ENCODE results near the gene PKP4. TPM values are rescaled to one million over a fixed set of nuclear protein-coding genes. Genes with fewer than 3 reads are reported as not detected.

PKP4 gene
- polyA plus RNA-seq, 1 experiment: 47.0 TPM

- Histone ChIP-seq H3K36me3 (ENCODE audit: control insufficient read depth, insufficient read depth, low read length) (peaks cover 1% of the 10 kb centered on the region; the same call in 1 of the 2 replicates), H3K27me3 (ENCODE audit: control insufficient read depth, insufficient read depth, low read length) (no peaks in the 10 kb centered on the region), H3K4me3 (ENCODE audit: low read depth, low read length) (no peak overlapping the region)
- CTCF ChIA-PET: interaction anchor here (1.0 kb wide), 1 partner anchor 9 kb away, joined by 3 read pairs; no protein-coding TSS in a partner anchor
- DNase-seq (ENCODE audit: low read depth): no peak
- POLR2A ChIA-PET: no interaction called here
- TF ChIP-seq CTCF (IDR thresholded peaks at IDR 0.05; ENCODE audit: insufficient read depth, low read depth, low read length): no peak
Measured at GRCh38 chr2:158681816-158682215, 225.1 kb downstream of the PKP4 start.

- no peak for TF ChIP-seq CTCF (IDR thresholded peaks at IDR 0.05; ENCODE audit: insufficient read depth, low read depth, low read length)
- no peaks in the 10 kb centered on the region; the same call in 1 of the 2 replicates for H3K27me3 ChIP-seq (ENCODE audit: control insufficient read depth, insufficient read depth, low read length)
Measured at GRCh38 chr2:158685646-158686045, 228.9 kb downstream of the PKP4 start.

GRCh38 chr2:158686210-158686691, 229.5 kb downstream of the PKP4 start:
- TF ChIP-seq CTCF (IDR thresholded peaks at IDR 0.05; ENCODE audit: insufficient read depth, low read depth, low read length): no peak
- Histone ChIP-seq H3K36me3 (ENCODE audit: control insufficient read depth, insufficient read depth, low read length) (no peaks in the 10 kb centered on the region), H3K27me3 (ENCODE audit: control insufficient read depth, insufficient read depth, low read length) (no peaks in the 10 kb centered on the region; the same call in 1 of the 2 replicates), H3K4me3 (ENCODE audit: low read depth, low read length) (no peak overlapping the region)
- CTCF ChIA-PET: interaction anchor here (1.1 to 2.2 kb wide), 3 partner anchors 12 to 38 kb away, joined by 3 to 4 read pairs (median 4); no protein-coding TSS in a partner anchor
- POLR2A ChIA-PET: no interaction called here
- no peak for DNase-seq (ENCODE audit: low read depth)

More at GRCh38 chr2:158685646-158686045, 228.9 kb downstream of the PKP4 start:
- CTCF ChIA-PET: interaction anchor here (1.1 to 2.1 kb wide), 2 partner anchors 12 to 32 kb away, joined by 3 to 4 read pairs; no protein-coding TSS in a partner anchor
- DNase-seq (ENCODE audit: low read depth): no peak
- H3K4me3 ChIP-seq (ENCODE audit: low read depth, low read length): no peak overlapping the region
- no peaks in the 10 kb centered on the region for H3K36me3 ChIP-seq (ENCODE audit: control insufficient read depth, insufficient read depth, low read length)
- POLR2A ChIA-PET: no interaction called here

- CTCF ChIA-PET: interaction anchor here (2.1 to 2.2 kb wide), 2 partner anchors 13 to 37 kb away, joined by 4 read pairs; no protein-coding TSS in a partner anchor
- POLR2A ChIA-PET: no interaction called here
- no peaks in the 10 kb centered on the region; the same call in 1 of the 2 replicates for H3K27me3 ChIP-seq (ENCODE audit: control insufficient read depth, insufficient read depth, low read length)
- H3K4me3 ChIP-seq (ENCODE audit: low read depth, low read length): no peak overlapping the region
- TF ChIP-seq CTCF (IDR thresholded peaks at IDR 0.05; ENCODE audit: insufficient read depth, low read depth, low read length): no peak
- H3K36me3 ChIP-seq (ENCODE audit: control insufficient read depth, insufficient read depth, low read length): no peaks in the 10 kb centered on the region
- no peak for DNase-seq (ENCODE audit: low read depth)
Measured at GRCh38 chr2:158687315-158687714, 230.6 kb downstream of the PKP4 start.

GRCh38 chr2:158688721-158689120, 232.0 kb downstream of the PKP4 start:
- ChIA-PET CTCF (no interaction called here), POLR2A (no interaction called here)
- H3K27me3 ChIP-seq (ENCODE audit: control insufficient read depth, insufficient read depth, low read length): no peaks in the 10 kb centered on the region; the same call in 1 of the 2 replicates
- no peaks in the 10 kb centered on the region for H3K36me3 ChIP-seq (ENCODE audit: control insufficient read depth, insufficient read depth, low read length)
- no peak for TF ChIP-seq CTCF (IDR thresholded peaks at IDR 0.05; ENCODE audit: insufficient read depth, low read depth, low read length)
- H3K4me3 ChIP-seq (ENCODE audit: low read depth, low read length): no peak overlapping the region
- DNase-seq (ENCODE audit: low read depth): no peak

Data from BJ (cell line).